Mononuclear cell (primary cell): ENCODE measurements around the gene IPO11. TPM values are rescaled to one million over a fixed set of nuclear protein-coding genes. Genes with fewer than 3 reads are reported as not detected.

ENCODE experiments used
- H3K27me3 ChIP-seq: 2 replicates; pipeline ENCODE4 v1.6.0; 2011; ENCODE audit warnings: low read length, control low read depth; ENCODE audit not compliant: insufficient read depth
- H3K4me1 ChIP-seq: 2 replicates; pipeline ENCODE4 v1.5.1; 2011; ENCODE audit warnings: mild to moderate bottlenecking, low read length, control low read depth; ENCODE audit not compliant: insufficient read depth
- H3K4me3 ChIP-seq: 2 replicates; pipeline ENCODE4 v1.5.1; 2011; ENCODE audit warnings: mild to moderate bottlenecking, low read length, moderate library complexity
- H3K9me3 ChIP-seq: 2 replicates; pipeline ENCODE4 v1.5.1; 2011; ENCODE audit warnings: low read depth, mild to moderate bottlenecking, control low read depth, low read length
- total RNA-seq: library from RNA; depleted of rRNA; stranded (reverse); fragments of >200 nt; gene quantifications from one replicate; pipeline ENCODE4 v1.2.3, GENCODE V29; 2012

Gene IPO11
- 12.7 TPM for total RNA-seq

DNA sequence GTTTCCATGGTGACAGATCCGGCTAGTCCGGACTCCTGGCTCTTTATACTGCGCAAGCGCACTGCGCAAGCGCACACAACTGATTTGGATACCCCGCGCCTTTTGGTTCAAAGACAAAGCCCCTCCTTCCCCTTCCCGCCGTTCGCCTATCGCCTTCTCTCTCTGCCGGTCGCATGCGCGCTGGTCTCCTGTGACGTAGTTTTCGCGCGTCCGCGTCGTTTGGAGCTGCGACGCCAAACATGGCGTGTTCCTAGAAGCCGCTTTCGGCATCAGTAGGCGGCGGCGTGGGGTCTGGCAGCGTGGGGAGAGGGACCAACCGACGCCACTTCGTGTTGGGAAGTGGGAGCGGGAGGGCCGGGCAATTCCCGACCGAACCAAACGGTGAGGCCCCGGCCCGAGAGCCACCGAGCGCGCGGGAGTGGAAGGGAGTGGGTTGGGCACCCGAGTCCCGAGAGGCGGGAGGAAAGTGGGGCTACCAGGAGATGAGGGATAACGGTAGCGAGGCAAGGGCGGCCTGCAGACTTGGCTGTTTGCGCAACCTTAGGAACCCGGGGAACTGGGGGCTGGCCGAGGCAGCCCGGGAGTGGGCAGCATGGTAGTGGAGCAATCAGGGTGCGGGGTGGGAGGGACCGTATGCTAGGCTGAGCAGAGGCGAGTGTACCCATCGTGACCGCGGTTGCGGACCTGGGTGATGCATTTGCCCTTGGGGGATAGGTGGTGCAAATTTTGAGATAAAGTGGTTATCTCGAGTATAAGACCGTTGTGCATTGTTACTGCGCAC, at the start of gene IPO11:
IPO11 (plus strand) TSS at position 215 of the 781 bp plus-strand sequence. CDS start 24,517 bp downstream, outside the sequence.
- H3K27me3 ChIP-seq, result no peaks in the 10 kb centered on the region
- peaks cover 14% of the 10 kb centered on the region for H3K4me1 ChIP-seq
- H3K9me3 ChIP-seq, result no peaks in the 10 kb centered on the region
- H3K4me3 ChIP-seq, result peak within 1 kb of the TSS; percentile 94

DNA sequence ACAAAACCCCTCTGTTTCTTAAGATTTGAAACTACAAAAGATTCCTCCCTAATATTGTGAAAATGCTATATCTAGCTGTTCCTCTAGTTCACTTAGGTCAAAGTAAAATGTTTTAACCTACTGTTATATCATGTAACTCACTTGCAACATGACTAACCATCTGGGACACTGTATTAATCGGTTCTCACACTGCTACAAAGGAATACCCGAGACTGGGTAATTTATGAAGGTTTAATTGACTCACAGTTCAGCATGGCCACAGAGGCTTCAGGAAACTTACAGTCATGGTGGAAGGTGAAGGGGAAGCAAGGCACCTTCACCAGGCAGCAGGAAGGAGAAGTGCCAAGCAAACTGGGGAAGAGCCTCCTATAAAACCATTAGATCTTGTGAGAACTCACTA, 43.5 kb upstream of the IPO11 start:
- H3K27me3 ChIP-seq, result no peaks in the 10 kb centered on the region
- no peaks in the 10 kb centered on the region for H3K4me1 ChIP-seq
- no peaks in the 10 kb centered on the region for H3K9me3 ChIP-seq
- no peak overlapping the region for H3K4me3 ChIP-seq

DNA sequence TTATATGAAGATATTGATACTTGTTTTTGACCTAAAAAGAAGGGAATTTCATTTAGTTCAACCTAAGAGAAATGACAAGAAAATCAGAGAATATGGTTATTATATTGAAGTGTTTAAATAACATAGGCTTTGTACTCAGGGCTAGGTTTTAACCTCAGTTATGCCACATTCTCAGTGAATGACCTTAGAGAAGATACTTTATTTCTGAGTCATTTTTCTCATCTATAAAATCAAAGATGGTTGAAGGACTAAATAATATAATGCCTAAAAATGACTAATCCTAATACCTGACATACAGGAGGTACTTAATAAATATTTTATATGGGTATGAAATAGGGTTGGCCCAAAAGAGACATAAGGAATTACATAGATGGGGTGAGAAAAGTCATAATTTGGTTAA, 41.2 kb upstream of the IPO11 start:
- Histone ChIP-seq H3K4me3 (no peak overlapping the region), H3K4me1 (no peaks in the 10 kb centered on the region), H3K27me3 (no peaks in the 10 kb centered on the region), H3K9me3 (no peaks in the 10 kb centered on the region)

DNA sequence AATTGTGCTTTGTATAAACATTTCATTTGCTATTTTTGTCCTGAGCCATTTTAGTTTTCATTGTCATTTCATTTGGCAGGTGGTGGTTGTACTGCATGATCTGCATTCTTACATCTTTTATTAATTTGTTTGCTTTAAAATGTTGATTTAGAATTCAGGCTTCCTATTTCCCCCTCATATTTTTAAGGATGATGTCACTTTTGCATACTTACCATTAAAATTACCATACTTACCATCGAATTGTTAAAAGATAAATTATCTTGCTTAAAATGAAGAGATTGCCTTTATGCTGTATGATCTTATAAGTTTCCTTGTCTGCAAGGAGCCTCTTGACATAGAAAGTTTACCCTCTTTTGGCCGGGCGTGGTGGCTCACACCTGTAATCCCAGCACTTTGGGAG, 40.0 kb upstream of the IPO11 start:
- H3K4me1 ChIP-seq, result no peaks in the 10 kb centered on the region
- no peaks in the 10 kb centered on the region for H3K9me3 ChIP-seq
- H3K27me3 ChIP-seq, result no peaks in the 10 kb centered on the region
- H3K4me3 ChIP-seq, result no peak overlapping the region

DNA sequence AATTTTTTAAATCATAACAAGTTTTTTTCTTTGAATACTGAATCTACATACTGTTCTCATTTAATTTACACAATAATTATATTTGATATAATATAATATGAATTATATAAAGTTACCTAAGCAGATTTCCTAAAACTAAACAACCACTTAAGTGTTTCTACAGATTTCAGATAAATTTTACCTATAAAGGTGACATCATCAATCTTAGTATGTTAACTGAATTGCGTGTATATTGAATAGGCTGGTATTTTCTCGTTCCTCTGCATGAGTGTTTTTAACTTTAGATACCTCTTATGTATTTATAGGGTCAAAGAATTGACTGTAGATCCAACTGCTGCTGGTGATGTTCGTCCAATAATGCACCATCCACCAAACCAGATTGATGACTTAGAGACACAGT, 39.2 kb upstream of the IPO11 start:
- no peak overlapping the region for H3K4me3 ChIP-seq
- H3K9me3 ChIP-seq, result no peaks in the 10 kb centered on the region
- H3K4me1 ChIP-seq, result no peaks in the 10 kb centered on the region
- no peaks in the 10 kb centered on the region for H3K27me3 ChIP-seq

DNA sequence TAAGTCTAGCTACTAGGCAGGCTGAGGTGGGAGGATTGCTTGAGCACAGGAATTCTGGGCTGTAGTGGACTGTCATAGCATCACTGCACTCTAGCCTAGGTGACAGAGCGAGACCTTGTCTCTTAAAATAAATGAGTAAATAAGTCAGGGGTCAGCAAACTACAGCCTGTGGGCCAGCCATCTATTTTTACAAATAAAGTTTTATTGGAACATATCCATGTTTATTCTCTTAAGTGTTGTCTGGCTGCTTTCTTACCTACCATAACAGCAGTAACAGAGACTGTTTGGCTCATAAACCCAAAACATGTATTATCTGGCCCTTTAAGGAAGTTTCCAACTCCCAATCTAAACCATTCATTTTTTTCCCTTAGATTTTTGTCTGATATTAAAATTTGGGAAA, 38.5 kb upstream of the IPO11 start:
- no peaks in the 10 kb centered on the region for H3K4me1 ChIP-seq
- no peaks in the 10 kb centered on the region for H3K9me3 ChIP-seq
- H3K4me3 ChIP-seq, result no peak overlapping the region
- no peaks in the 10 kb centered on the region for H3K27me3 ChIP-seq

DNA sequence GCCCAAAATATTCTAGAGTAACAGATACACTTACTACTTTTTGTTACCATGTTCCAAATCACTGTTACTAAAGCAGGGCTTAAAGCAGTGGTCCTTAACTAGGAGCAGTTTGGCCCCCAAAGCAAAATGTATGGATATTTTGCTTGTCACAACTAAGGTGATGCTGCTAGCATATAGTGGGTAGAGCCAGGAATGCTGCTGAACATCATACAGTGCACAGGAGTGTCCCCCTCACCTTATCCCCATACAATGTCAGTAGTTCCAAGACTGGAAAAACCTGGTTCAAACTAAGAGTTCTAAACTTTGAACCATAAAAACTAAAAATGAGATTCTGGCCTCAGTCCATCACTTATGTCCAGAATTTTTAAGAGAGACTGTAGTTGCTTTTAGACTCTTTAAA, 36.9 kb upstream of the IPO11 start:
- Histone ChIP-seq H3K4me1 (no peaks in the 10 kb centered on the region), H3K4me3 (no peak overlapping the region), H3K27me3 (no peaks in the 10 kb centered on the region), H3K9me3 (no peaks in the 10 kb centered on the region)

DNA sequence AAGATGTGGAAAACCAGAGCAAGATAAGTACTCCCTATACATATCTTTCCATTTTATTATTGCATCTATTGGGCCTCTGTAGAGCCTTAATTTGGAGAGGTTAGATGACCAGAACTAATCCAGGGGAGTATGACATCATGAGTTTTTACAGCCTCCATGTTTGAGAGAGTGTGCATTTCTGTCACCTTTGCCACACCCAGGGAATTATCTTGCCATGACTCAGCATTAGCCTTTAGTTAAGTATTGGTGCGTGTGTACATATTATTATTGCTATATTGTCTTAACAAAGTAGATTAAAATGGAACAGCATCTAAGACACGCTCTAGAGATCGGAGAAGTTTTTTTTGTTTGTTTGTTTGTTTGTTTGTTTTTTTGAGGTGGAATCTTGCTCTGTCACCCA, 36.5 kb upstream of the IPO11 start:
- Histone ChIP-seq H3K4me3 (no peak overlapping the region), H3K27me3 (no peaks in the 10 kb centered on the region), H3K4me1 (no peaks in the 10 kb centered on the region)

DNA sequence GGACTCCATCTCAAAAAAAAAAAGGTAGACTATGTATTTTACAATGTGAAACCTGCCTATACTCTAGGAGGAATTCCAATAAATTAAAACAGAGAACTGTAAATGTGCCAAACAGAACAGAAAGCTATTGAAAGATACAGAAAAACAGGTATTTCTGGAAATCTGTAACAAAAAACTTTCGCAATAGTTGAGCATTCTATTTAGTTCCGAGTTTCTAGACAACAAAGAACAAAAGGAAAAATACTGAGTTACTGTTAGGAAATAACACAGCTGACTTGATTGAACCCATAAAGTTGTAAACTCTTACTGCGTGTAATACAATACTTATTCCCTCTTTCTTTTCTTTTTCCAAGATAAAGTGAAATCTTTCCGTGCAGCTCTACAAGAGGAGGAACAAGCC, 27.4 kb upstream of the IPO11 start:
- H3K4me3 ChIP-seq, result no peak overlapping the region
- H3K4me1 ChIP-seq, result no peaks in the 10 kb centered on the region
- no peaks in the 10 kb centered on the region for H3K27me3 ChIP-seq
- H3K9me3 ChIP-seq, result no peaks in the 10 kb centered on the region

More for the DNA sequence above, 36.5 kb upstream of the IPO11 start:
- H3K9me3 ChIP-seq, result no peaks in the 10 kb centered on the region

DNA sequence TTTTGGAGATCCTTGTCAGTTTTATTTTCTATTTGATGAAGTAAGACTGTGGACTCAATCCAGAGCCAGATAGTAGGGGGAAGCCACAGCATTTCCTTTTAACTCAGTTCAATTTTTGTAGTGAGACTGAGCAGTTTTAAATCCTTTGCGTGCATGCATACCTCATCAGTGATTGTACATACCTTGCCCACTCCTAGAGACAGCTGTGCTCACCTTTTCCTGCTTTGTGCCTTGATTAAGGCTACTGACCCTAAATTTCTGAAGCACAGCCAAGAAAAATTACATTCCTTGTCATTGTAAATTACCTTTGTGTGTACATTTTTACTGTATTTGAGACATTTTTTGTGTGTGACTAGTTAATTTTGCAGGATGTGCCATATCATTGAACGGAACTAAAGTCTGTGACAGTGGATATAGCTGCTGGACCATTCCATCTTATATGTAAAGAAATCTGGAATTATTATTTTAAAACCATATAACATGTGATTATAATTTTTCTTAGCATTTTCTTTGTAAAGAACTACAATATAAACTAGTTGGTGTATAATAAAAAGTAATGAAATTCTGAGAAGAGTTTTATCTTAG, 26.7 kb upstream of the IPO11 start:
- Histone ChIP-seq H3K4me1 (no peaks in the 10 kb centered on the region), H3K27me3 (no peaks in the 10 kb centered on the region), H3K9me3 (no peaks in the 10 kb centered on the region), H3K4me3 (no peak overlapping the region)

DNA sequence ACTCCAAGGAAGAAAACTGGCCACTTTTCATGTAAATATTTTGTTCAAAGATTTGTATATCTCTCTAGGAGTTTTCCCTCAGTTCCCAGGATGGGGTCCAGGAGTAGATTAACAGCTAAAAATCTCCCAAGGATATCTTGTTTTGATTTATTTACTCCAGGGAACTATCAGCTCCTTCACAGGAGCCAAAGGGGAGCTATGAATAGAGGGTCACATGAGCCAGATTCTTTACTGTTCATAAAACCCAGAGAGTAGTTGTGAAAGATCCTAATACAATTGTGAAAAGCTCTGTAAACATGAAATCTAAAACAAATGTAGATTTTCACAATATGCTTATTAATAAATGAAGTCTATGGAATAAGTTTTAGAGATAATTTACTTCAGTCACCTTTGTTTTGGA, 25.7 kb upstream of the IPO11 start:
- Histone ChIP-seq H3K27me3 (no peaks in the 10 kb centered on the region), H3K4me1 (no peaks in the 10 kb centered on the region), H3K9me3 (no peaks in the 10 kb centered on the region), H3K4me3 (no peak overlapping the region)

DNA sequence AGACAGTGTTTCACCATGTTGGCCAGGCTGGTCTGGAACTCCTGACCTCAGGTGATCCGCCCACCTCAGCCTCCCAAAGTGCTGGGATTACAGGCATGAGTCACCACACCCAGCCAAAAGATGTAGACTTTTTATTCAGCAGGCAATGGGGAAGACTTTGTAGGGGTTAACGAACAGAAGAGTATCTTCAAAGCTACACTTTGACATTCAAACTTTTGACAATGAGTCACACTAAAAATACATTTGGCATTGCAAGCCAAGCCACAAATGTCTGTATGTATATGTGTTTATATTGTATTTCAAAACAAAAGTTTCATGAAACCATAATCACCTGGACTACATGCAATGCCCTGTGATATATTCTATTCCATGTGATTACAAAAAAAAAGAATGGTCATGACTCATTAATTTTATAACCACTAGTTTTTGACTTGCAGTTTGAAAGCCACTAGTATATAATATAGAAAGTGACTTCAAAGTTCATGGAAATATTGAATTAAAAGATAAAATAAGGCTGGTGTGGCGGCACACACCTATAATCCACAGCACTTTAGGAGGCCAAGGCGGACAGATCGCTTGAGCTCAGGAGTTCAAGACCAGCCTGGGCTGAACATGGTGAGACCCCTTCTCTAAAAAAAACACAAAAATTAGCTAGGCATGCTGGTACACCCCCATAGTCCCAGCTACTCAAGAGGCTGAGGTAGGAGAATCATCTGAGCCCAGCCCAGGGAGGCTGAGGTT, 17.2 kb upstream of the IPO11 start:
- no peaks in the 10 kb centered on the region for H3K4me1 ChIP-seq
- no peak overlapping the region for H3K4me3 ChIP-seq
- H3K9me3 ChIP-seq, result no peaks in the 10 kb centered on the region
- no peaks in the 10 kb centered on the region for H3K27me3 ChIP-seq

DNA sequence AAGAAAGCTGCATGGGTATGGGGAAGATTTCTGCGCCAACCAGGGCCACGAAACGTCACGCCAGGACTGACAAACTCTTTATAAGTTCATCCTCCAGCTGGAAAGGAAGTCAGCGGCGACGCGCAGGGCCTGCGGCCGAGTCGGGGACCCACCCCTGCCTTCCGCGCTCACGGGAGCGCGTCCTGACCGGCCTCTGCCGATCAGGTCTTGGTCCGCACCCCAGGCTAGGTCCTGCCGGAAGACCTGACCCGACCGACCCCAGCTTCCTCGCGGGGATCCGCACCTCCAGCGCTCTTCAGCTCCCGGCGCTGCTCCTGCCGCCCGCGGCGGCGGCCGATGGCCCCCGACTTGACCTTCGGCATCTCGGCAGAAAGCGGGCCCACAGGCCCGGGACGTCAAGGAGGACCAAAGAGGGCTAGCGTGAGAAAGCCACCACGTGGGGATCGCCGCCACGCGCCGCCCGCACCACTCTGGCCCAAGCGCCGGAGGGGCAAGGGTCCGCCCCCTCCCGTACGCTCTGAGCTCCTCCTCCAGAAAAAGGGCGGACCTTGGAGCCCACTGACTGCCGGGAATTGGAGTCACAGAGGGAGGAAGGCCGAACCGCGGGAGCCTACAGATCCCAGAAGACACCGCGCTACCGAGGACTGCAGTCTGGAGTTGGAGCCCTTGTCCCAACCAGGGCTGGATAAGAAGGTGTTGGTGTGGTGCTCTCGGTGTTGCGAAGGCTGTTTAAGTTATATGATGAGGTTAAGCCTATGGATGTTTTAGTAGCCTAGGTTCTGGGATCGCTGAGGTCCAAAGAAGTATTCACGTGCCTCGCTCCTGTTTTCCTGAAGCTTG, 8.9 kb upstream of the IPO11 start, which contains the start of gene DIMT1:
DIMT1 (minus strand) TSS at position 495 of the 840 bp plus-strand sequence; CDS start at position 362, 133 bp downstream.
- H3K4me3 ChIP-seq, result peak within 1 kb of the TSS; percentile 68
- peaks cover 19% of the 10 kb centered on the region for H3K4me1 ChIP-seq
- H3K27me3 ChIP-seq, result no peaks in the 10 kb centered on the region
- no peaks in the 10 kb centered on the region for H3K9me3 ChIP-seq

DNA sequence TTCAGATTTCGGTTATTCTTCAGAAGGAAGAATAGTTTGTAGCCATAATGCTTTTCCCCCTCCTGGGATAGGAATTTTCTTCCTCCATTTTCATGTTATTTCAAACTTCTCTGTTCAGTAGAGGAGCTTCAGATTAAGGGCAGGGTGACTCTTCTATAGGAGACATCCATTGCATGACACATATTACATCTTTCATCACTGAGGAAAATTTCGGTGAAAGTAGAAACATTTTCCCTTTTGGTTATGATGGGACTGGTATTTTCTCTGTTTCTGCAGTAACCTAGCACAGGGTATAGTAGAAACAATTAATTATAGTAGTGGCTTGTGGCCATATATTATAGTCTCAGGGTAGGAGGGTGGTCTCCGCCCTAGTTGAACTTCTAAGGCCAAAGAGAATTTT, 1.1 kb downstream of the IPO11 start:
- Histone ChIP-seq H3K9me3 (no peaks in the 10 kb centered on the region), H3K27me3 (no peaks in the 10 kb centered on the region), H3K4me1 (peaks cover 14% of the 10 kb centered on the region), H3K4me3 (no peak overlapping the region)
